ENCODE measurements around the gene RAG2.

Gene RAG2

GRCh38 chr11:36627471-36627870, 29.4 kb upstream of the RAG2 start:
- Histone ChIP-seq H4K20me1 (ENCODE audit: insufficient read depth, low read length, poor library complexity, severe bottlenecking) (no peaks in the 10 kb centered on the region), H3K4me3 (ENCODE audit: low read length, poor library complexity, severe bottlenecking) (no peak overlapping the region), H3K79me2 (ENCODE audit: insufficient read depth, low read length) (no peaks in the 10 kb centered on the region), H3K9me2 (replicated peaks; ENCODE audit: low read depth, low read length) (no peaks in the 10 kb centered on the region), H3K27me3 (ENCODE audit: insufficient read depth, low read length, poor library complexity, severe bottlenecking) (no peaks in the 10 kb centered on the region), H3K4me1 (ENCODE audit: insufficient read depth, low read length, poor library complexity, severe bottlenecking) (peaks cover 52% of the 10 kb centered on the region), H3K9ac (ENCODE audit: low read depth, low read length, poor library complexity, severe bottlenecking) (no peak overlapping the region), H3K4me2 (ENCODE audit: low read depth, low read length, poor library complexity, severe bottlenecking) (no peak overlapping the region), H3K9me3 (ENCODE audit: insufficient read depth, low read depth, low read length) (no peaks in the 10 kb centered on the region), H3K36me3 (ENCODE audit: insufficient read depth, low read length) (no peaks in the 10 kb centered on the region), H3F3A (ENCODE audit: low read depth) (no peaks in the 10 kb centered on the region), H2AFZ (ENCODE audit: low read length) (peak overlapping the region; percentile 9; the same call in 1 of the 2 replicates)
- TF ChIP-seq EZH2phosphoT487 (IDR thresholded peaks at IDR 0.05; ENCODE audit: borderline replicate concordance), result no peak
- TF ChIP-seq CTCF (conservative IDR thresholded peaks at IDR 0.05; ENCODE audit: low read length), result no peak

GRCh38 chr11:36627006-36627405, 29.0 kb upstream of the RAG2 start:
- no peak overlapping the region for H3K9ac ChIP-seq (ENCODE audit: low read depth, low read length, poor library complexity, severe bottlenecking)
- no peak overlapping the region for H3K4me3 ChIP-seq (ENCODE audit: low read length, poor library complexity, severe bottlenecking)
- TF ChIP-seq CTCF (conservative IDR thresholded peaks at IDR 0.05; ENCODE audit: low read length) (no peak), EZH2phosphoT487 (IDR thresholded peaks at IDR 0.05; ENCODE audit: borderline replicate concordance) (no peak)
- H3F3A ChIP-seq (ENCODE audit: low read depth), result no peaks in the 10 kb centered on the region
- no peaks in the 10 kb centered on the region for H3K9me2 ChIP-seq (replicated peaks; ENCODE audit: low read depth, low read length)
- no peaks in the 10 kb centered on the region for H4K20me1 ChIP-seq (ENCODE audit: insufficient read depth, low read length, poor library complexity, severe bottlenecking)
- H3K36me3 ChIP-seq (ENCODE audit: insufficient read depth, low read length), result no peaks in the 10 kb centered on the region
- no peaks in the 10 kb centered on the region for H3K27me3 ChIP-seq (ENCODE audit: insufficient read depth, low read length, poor library complexity, severe bottlenecking)
- no peaks in the 10 kb centered on the region for H3K9me3 ChIP-seq (ENCODE audit: insufficient read depth, low read depth, low read length)
- H3K4me1 ChIP-seq (ENCODE audit: insufficient read depth, low read length, poor library complexity, severe bottlenecking), result peaks cover 57% of the 10 kb centered on the region
- 0 out of 2 replicates have a peak overlapping the region, but pooled peaks have one; percentile 9 for H2AFZ ChIP-seq (ENCODE audit: low read length)
- no peak overlapping the region for H3K4me2 ChIP-seq (ENCODE audit: low read depth, low read length, poor library complexity, severe bottlenecking)
- no peaks in the 10 kb centered on the region for H3K79me2 ChIP-seq (ENCODE audit: insufficient read depth, low read length)

- H4K20me1 ChIP-seq (ENCODE audit: insufficient read depth, low read length, poor library complexity, severe bottlenecking), result no peaks in the 10 kb centered on the region
- H3K4me1 ChIP-seq (ENCODE audit: insufficient read depth, low read length, poor library complexity, severe bottlenecking), result peaks cover 61% of the 10 kb centered on the region
- no peaks in the 10 kb centered on the region for H3K27me3 ChIP-seq (ENCODE audit: insufficient read depth, low read length, poor library complexity, severe bottlenecking)
- peaks cover 10% of the 10 kb centered on the region; the same call in 1 of the 2 replicates for H3F3A ChIP-seq (ENCODE audit: low read depth)
- no peak overlapping the region for H3K4me2 ChIP-seq (ENCODE audit: low read depth, low read length, poor library complexity, severe bottlenecking)
- no peaks in the 10 kb centered on the region for H3K79me2 ChIP-seq (ENCODE audit: insufficient read depth, low read length)
- no peaks in the 10 kb centered on the region for H3K9me3 ChIP-seq (ENCODE audit: insufficient read depth, low read depth, low read length)
- H3K9ac ChIP-seq (ENCODE audit: low read depth, low read length, poor library complexity, severe bottlenecking), result no peak overlapping the region
- TF ChIP-seq CTCF (conservative IDR thresholded peaks at IDR 0.05; ENCODE audit: low read length), result no peak
- no peak overlapping the region for H3K4me3 ChIP-seq (ENCODE audit: low read length, poor library complexity, severe bottlenecking)
- H3K36me3 ChIP-seq (ENCODE audit: insufficient read depth, low read length), result no peaks in the 10 kb centered on the region
- no peak overlapping the region for H2AFZ ChIP-seq (ENCODE audit: low read length)
- no peaks in the 10 kb centered on the region for H3K9me2 ChIP-seq (replicated peaks; ENCODE audit: low read depth, low read length)
Observed at GRCh38 chr11:36623494-36623893, 25.5 kb upstream of the RAG2 start.
